Activated CD4-positive, alpha-beta T cell treated with anti-CD3 and anti-CD28 coated beads, Interleukin-2, amount 10 ng/mL, durations not matched to agents 7 days and 5 days (primary cell): ENCODE results near the gene DUSP7. TPM values are rescaled to one million over a fixed set of nuclear protein-coding genes. Genes with fewer than 3 reads are reported as not detected.

Source experiments
- CTCF ChIA-PET: fragments of 350-600 bp; sonication (Branson Sonifier 250); formaldehyde crosslinking; loops from one replicate; lab custom pipeline; 2021; ENCODE audit warnings: antibody characterized with exemption; lab: Charles Lee
- POLR2A ChIA-PET: fragments of 350-600 bp; sonication (Branson Sonifier 250); formaldehyde crosslinking; loops from one replicate; lab custom pipeline; 2021; ENCODE audit warnings: antibody characterized with exemption; lab: Charles Lee
- DNase-seq: peaks from one replicate; pipeline ENCODE4 v3.0.0-alpha.2; 2020
- H3K27ac Mint-ChIP-seq: one replicate; pipeline ENCODE4 v1.8.0; 2021; ENCODE audit warnings: mild to moderate bottlenecking, moderate library complexity, mixed read lengths
- H3K27me3 Mint-ChIP-seq: one replicate; pipeline ENCODE4 v1.8.0; 2021; ENCODE audit warnings: mixed read lengths
- H3K36me3 Mint-ChIP-seq: one replicate; pipeline ENCODE4 v1.8.0; 2021; ENCODE audit warnings: low read depth, mixed read lengths
- H3K4me1 Mint-ChIP-seq: one replicate; pipeline ENCODE4 v1.8.0; 2021; ENCODE audit warnings: mixed read lengths
- H3K4me3 Mint-ChIP-seq: one replicate; pipeline ENCODE4 v1.8.0; 2021; ENCODE audit warnings: mild to moderate bottlenecking, moderate library complexity, mixed read lengths
- H3K9me3 Mint-ChIP-seq: one replicate; pipeline ENCODE4 v1.8.0; 2021; ENCODE audit warnings: mixed read lengths
- total RNA-seq, 2 experiments: library from RNA; stranded (reverse); gene quantifications; one replicate each; pipeline ENCODE4 v1.2.3, GENCODE V29; 2021

DUSP7 gene
- total RNA-seq, 2 experiments from 2014 or later, result 38.3 to 42.0 TPM

DNA sequence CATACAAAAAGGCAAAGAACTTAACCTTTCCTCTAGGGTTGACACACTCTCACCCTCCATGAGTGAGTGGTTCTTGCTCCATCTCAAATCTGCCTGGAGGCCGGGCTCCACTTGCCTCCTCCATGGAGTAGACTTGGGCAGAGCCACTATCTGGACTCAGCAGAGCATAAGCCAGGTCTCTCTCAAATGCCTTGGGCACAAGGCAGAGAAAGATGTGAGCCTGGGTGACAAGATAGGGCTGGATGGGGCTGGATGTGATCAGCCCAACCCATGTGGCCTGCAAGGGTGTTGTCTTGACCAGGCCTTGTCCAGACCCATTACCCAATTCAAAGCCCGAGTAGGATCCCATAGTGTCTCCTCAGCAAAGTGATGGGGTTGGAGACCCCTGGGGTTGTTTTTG is 56.5 kb downstream of the DUSP7 start:
- Mint-ChIP-seq H3K27me3 (peaks cover 10% of the 10 kb centered on the region), H3K4me3 (no peak overlapping the region), H3K36me3 (peaks cover 10% of the 10 kb centered on the region), H3K9me3 (no peaks in the 10 kb centered on the region), H3K4me1 (peaks cover 21% of the 10 kb centered on the region), H3K27ac (no peak overlapping the region)
- ChIA-PET CTCF (interaction anchor here (0.8 to 3.3 kb wide), 3 partner anchors 92 to 147 kb away, joined by 3 to 17 read pairs (median 4); no protein-coding TSS in a partner anchor), POLR2A (no interaction called here)
- DNase-seq, result no peak

Other genes with a start within 250 kb of the DUSP7 start
- not detected for gene IQCF2, start 195.0 kb downstream of the DUSP7 start, total RNA-seq
- gene IQCF5, start 181.0 kb downstream of the DUSP7 start, total RNA-seq, result not detected
- gene IQCF1, start 153.2 kb downstream of the DUSP7 start, total RNA-seq, result not detected
- 10 to 100 TPM; 24.3 to 25.1 TPM for gene RRP9, start 114.7 kb downstream of the DUSP7 start, total RNA-seq
- 10 to 100 TPM; 22.1 to 22.9 TPM for gene PARP3, start 114.2 kb downstream of the DUSP7 start, total RNA-seq
- not detected for gene GPR62, start 101.2 kb downstream of the DUSP7 start, total RNA-seq
- 10 to 100 TPM; 21.4 to 27.2 TPM for gene PCBP4, start 89.1 kb downstream of the DUSP7 start, total RNA-seq
- gene ABHD14B, start 82.5 kb downstream of the DUSP7 start, total RNA-seq, result 10 to 100 TPM; 47.8 to 51.4 TPM
- 10 to 100 TPM; 11.5 to 16.7 TPM for gene ABHD14A, start 81.5 kb downstream of the DUSP7 start, total RNA-seq
- gene ACY1, start 73.0 kb downstream of the DUSP7 start, total RNA-seq, result 10 to 100 TPM; 16.5 to 19.4 TPM
- gene RPL29, start 60.7 kb downstream of the DUSP7 start, total RNA-seq, result 1,000 to 10,000 TPM; 1,423 to 1,425 TPM
- 10 to 100 TPM; 26.9 to 28.2 TPM for gene POC1A, start 97.9 kb upstream of the DUSP7 start, total RNA-seq
- gene ALAS1, start 141.6 kb upstream of the DUSP7 start, total RNA-seq, result 10 to 100 TPM; 47.5 to 58.4 TPM
- gene TLR9, start 169.1 kb upstream of the DUSP7 start, total RNA-seq, result under 1 TPM; 0.55 to 0.65 TPM
- gene TWF2, start 182.6 kb upstream of the DUSP7 start, total RNA-seq, result 100 to 1,000 TPM; 117 to 119 TPM
- 10 to 100 TPM; 82.2 to 92.7 TPM for gene PPM1M, start 189.2 kb upstream of the DUSP7 start, total RNA-seq
- 100 to 1,000 TPM; 140 to 143 TPM for gene WDR82, start 222.1 kb upstream of the DUSP7 start, total RNA-seq
- gene GLYCTK, start 231.3 kb upstream of the DUSP7 start, total RNA-seq, result 10 to 100 TPM; 25.0 to 29.4 TPM